Eye (tissue), 1 donor: Measurements from ENCODE around the gene KSR1.
A peak's percentile ranks its signal among the peaks of the same experiment; 100 is the strongest.

ENCODE experiments used
- DNase-seq: peaks from one replicate; pipeline ENCODE4 v3.0.0-alpha.2; 2015

KSR1 gene

DNA sequence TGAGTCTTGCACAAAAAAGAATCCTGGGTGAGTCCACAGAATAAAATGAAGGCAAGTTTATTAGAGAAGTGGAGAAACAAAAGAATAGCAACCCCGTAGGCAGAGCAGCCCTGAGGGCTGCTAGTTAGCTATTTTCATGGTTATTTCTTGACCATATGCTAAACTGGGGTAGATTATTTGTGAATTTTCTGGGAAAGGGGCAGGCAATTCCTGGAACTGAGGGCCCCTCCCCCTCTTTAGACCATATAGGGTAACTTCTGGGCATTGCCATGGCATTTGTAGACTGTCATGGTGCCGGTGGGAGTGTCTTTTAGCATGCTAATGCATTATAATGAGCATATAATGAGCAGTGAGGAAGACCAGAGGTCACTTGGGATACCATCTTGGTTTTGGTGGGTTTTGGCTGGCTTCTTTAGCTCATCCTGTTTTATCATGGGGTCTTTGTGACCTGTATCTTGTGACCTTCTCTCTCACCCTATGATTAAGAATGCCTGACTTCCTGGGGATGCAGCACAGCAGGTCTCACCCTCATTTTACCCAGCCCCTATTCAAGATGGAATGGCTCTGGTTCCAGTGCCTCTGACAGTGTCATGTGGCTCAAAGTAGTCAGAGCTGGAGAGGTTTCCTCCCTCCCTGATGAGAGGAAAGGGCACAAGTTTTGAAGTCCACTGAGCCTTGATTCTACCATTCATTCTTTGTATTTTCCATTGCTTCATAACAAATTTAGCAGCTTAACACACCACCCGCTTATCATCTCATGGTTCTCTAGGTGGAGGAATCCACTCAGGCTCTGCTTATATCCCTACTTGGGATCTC lies 119.1 kb downstream of the KSR1 start:
- DNase-seq = no peak

DNA sequence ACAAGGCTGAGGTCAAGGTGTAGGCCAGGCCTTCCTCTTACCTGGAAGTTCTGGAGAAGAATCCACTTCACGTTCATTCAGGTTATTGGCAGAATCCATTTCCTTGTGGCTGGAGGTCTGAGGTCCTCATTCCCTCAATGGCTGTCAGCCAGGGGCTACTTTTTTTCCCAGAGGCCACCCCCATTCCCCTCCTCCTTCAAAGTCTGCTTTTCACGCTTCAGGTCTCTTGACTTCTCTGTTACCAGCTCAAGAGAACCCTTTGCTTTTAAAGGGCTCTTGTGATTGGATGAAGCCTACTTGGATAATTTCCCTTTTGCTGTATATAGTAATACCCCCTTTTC lies 119.6 kb downstream of the KSR1 start:
- no peak for DNase-seq

DNA sequence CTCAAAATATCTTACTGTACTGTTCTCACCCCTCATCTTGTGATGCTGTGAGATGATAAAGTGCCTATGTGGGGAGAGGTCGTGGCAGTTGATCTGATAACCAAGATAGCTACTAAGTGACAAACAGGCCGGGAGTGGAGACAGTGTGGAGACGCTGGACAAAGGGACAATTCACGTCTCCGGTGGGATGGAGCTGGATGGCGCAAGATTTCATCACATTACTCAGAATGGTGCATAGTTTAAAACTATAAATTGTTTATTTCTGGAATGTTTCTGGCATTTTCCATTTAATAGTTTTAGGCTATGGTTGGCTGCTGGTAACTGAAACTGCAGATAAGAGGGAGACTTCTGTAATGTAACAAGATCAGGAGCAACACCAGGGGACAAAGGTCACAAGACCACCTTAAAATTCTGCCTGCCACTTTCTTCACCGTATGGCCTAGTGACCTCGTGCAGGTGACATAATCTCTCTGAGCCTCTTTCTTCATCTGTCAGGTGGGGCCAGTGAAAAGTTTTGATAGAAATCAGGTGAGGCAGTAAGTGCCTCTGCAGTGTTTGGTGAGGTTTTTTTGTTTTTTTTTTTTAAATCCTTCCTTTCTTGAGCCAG lies 120.3 kb downstream of the KSR1 start:
- DNase-seq = peak; percentile 16

DNA sequence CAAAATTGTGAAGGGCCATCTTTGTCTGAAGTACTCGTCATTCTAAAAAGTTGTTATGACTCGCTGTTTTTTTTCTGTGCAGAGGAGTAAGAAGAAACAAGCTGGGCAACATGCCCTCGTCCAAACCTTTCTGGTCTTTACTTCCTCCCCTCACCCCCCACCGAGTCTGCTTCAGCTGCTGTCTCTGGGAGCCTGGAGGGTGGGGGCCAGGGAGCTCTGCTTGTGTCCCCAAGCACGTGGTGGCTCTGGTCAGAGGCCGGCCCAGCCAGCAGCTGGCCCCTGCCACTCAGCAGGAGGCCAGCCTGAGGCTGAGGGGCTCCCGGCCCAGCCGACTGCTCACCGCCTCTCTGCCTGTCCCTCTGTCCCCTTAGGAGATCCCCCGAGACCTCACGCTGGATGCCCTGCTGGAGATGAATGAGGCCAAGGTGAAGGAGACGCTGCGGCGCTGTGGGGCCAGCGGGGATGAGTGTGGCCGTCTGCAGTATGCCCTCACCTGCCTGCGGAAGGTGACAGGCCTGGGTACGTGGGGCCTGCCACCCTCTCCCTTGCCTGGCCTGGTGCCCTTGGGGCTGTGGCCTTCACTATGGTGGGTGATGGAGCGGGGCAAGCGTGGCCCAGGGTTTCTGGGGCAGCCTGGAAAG lies 121.0 kb downstream of the KSR1 start:
- DNase-seq = peak; percentile 75

DNA sequence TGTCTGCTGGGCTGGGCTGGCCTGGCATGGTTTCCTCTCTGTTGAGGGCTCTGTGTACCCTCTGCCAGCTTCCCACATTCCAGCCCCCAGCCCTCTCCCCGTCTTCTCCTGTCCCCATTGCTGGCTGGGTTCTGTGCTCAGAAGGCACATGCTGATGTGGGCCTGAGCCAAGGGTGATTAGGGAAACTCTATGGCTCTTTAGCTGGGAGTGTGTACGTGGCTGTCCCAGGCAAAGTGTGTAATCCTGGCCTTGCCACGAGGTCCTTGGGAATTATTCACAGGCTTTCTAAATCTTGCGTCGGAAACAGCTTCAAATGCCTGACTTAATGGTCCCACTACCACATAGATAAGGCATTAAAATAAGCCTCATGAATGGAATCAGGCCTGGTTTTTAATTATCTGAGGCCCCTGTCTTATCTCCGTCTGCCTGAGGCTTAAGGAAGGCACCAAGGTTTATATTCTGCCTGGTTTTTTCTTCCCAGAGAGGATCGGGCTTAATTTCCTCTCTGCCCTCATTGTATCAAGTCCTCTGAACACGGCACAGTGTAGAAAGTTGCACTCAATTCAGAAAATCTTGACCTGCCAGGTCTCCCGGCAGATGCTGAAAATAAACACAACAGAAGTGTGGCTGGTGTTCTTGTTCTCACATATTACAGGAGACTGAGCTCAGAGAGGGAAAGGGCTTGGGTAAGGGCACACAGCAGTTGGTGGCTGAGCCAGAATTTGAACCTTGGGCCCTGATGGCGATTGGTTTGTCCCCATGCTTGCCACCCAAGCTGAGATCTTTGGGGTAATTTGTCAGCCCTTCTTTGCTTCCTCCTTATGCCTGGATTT lies 121.9 kb downstream of the KSR1 start:
- peak; percentile 69 for DNase-seq

DNA sequence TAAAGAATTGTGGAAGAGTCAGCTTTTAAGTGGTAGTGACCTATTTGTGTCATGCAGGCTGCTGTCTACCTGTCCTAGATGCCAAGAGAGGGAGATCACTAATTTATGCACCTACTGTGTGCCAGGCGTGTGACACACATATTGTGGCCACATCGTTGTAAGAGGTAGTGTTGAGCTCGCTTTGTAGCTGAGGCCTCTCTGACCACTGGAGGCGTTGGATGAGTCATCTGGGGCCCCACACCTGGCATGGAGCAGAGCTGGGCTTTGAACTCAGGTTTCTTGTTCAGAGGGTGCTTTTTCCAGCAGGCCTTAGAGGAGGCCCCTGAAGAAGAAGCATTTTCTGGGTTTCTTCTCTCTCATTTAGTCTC lies 122.5 kb downstream of the KSR1 start:
- no peak for DNase-seq

DNA sequence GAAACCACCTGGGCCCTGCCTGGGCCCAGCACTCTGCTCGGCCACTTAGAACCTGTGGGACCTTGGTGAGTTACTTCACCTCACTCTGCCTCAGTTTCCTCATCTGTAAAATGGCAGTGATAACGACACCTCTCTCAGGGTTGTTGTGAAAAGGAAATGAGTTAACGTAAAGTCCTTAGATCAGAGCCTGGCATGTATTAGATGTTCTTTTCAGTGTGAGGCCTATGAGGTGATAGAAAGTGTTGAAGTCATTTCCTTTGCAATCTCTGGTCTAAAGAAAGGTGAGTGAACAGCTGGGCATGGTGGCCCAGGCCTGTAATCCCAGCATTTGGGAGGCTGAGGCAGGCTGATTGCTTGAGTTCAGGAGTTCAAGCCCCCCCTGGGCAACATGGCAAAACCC lies 123.1 kb downstream of the KSR1 start:
- no peak for DNase-seq

DNA sequence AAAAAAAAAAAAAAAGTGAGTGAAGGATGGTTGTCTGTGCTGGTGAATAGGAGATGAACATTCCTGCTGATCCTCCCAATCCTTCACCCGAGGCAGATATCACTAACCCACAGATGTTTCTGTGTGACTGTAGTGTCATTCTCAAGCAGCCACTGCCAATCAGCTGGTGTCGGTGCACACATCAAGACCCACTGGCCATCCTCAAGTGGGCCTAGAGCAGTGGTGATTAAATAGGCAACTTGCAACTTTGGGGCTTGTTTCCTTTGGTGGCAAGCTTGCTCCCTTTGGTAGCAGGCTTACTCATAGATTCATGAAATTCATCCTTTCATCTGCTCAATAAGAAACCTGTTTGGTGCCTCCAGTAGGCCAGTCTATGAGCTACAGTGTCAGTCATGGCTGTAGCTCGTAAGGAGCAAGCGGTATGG lies 123.7 kb downstream of the KSR1 start:
- no peak for DNase-seq

DNA sequence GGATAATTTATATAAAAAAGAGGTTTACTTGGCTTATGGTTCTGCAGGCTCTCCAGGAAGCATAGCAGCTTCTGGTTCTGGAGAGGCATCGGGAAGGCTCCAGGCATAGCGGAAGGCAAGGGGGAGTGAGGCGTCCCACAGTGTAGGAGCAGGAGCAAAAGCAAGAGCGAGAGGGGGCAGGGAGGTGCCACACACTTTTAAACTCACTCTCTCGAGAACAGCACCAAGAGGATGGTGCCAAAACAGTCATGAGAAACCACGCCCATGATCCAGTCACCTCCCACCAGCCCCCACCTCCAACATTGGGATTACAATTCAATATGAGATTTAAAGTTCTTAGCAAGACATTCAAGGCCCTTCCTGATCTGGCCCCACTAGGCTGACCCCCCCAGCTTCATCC lies 124.8 kb downstream of the KSR1 start:
- DNase-seq = no peak

DNA sequence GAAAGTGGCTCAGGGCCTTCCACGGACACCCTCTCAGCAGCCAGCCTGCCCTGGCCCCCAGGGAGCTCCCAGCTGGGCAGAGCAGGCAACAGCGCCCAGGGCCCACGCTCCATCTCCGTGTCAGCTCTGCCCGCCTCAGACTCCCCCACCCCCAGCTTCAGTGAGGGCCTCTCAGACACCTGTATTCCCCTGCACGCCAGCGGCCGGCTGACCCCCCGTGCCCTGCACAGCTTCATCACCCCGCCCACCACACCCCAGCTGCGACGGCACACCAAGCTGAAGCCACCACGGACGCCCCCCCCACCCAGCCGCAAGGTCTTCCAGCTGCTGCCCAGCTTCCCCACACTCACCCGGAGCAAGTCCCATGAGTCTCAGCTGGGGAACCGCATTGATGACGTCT lies 126.4 kb downstream of the KSR1 start:
- no peak for DNase-seq

DNA sequence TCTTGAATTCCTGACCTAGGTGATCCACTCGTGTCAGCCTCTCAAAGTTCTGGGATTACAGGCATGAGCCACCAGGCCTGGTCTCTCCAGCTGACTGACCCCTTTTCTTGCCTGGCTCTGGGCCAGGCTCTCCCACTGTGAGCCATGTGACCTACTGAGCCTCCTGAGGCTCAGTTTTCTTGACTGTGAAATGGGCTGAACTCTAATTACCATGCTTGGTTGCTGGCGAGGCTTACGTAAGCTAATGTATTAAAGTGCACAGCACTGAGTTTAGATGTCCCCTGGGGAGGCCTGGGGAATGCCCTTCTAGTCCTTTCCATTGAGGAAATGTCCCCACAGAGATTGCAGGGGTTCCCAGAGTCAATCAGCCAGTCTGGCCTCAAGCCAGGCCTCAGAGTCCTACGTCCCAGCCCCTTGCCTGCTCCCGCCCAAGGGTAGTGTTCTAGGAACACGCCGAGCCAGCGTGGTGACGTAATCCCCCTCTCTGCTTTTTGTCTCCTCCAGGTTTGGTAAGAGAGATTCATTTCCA lies 129.0 kb downstream of the KSR1 start:
- DNase-seq = no peak

DNA sequence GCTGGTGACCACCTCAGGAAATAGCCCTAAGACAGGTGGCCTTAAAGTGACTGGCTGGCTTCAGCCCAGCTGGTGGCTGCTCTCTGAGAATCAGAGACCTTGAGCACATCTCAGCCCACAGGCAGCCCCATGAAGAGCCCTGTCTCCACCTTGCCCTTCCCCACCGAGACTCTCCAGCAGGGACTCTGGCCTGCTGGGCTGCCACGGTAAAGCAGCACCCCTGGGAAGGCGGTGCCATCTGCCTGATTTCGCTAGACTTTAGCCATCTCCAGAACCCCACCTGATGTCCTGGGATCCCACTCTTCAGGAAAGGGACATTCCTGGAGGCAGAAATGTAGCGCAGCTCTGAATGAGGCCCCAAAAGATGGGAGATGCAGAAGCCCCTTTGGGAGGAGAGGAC lies 129.5 kb downstream of the KSR1 start:
- DNase-seq = no peak

DNA sequence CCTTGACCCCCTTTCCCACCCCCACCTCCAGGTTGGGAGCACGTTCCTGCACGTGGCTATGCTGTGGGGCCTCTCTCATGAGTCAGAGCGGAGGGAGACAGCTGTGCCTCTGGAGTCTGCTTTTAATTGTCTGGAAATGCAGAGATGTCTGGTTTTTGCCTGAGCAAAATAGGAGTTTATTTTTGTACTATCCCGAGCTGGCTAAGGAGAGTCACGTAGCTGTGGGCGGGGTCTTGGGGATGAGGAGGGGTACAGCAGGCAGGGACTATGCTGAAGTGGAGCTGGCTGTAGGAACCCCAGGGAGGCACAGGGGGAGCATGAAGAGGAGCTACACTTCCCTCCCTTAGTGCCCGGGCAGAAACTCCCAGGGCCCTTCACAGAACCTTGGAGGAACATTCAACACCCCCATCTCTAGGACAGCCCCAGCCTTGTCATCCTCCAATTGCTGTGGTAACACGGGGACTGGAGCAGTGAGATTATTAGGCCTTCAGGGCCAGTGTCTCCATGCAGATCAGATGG lies 130.0 kb downstream of the KSR1 start:
- peak; percentile 55 for DNase-seq

DNA sequence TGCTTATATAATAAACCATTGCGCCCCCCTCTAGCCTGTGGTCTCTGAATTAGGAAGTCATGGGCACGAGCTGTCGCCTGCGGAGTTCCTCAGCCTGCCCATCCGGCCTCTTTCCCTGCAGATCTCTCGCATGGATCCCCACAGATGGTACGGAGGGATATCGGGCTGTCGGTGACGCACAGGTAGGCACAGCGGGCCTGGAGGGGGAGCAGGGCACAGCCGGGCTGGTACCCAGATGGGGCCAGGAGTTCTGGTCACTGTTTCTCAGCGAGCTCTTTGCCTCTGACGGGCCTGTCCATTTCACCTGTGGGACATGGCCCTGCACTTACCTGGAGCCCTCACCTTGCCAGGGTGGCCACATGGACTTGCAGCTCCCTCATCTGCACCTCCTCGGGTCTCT lies 132.1 kb downstream of the KSR1 start:
- DNase-seq = no peak

DNA sequence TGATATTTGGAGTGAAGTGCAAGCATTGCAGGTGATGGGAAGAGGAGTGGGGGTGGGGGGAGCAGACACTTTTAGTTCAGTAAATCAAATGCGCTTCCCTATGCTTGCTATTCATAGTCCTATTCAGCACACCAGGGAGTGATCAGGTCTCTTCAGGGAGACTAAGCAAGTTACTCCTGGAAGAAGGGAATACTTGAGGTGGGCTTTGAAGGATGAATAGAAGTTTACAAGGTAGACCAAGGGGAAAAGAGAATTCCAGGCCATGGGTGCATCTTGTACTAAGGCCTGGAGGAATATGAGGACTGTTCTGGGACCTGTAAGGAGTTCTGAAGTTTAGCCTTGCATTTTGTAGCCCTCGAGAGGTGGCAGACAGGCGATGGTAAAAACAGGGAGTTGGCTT lies 134.6 kb downstream of the KSR1 start:
- DNase-seq = no peak

DNA sequence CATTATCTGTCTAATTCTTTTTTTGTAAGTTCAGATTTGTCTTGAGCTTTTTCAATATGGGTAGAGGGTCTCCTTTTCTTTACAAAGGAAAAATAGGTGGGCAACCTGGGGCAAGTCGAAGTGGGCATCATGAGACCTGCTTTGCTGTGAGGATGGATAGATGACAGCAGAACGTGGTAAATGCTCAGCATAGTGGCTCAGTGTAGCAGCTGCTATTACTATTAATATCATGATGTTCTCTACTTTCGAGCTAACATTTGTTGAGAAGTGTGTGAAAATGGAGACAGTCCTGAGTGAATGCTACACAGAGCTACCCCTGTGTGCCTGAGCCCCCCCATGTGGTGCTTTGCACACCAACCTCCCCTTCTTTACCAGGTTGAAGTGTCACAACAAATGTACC lies 135.7 kb downstream of the KSR1 start:
- no peak for DNase-seq

DNA sequence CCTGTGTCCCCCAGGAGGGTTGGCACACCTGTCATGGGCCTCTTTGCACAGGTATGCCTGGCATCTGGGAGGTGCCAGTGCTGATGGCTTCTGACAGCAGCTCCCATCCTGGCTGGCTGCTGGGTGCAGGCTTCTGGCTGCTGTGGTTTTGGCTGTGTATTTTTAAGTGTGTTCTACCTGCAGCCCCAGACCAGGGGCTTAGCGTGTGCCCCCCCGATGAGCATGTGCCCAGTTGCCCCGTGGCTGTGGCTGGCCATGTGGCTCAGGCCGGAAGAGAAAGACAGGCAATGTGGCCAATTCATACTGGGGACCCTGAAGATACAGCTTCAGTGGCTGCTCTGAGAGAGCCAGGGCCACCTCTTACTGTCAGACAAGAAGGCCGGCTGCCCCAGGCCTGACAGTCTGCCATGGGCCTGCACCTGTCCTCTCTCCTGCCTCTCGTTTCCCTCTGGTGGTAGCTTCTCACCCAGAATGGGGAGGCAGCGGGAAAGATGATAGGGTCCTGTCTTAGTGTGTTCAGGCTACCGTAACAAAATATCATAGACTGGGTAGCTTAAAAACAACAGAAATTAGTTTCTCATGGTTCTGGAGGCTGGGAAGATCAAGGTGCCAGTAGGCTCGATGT lies 137.1 kb downstream of the KSR1 start:
- no peak for DNase-seq

DNA sequence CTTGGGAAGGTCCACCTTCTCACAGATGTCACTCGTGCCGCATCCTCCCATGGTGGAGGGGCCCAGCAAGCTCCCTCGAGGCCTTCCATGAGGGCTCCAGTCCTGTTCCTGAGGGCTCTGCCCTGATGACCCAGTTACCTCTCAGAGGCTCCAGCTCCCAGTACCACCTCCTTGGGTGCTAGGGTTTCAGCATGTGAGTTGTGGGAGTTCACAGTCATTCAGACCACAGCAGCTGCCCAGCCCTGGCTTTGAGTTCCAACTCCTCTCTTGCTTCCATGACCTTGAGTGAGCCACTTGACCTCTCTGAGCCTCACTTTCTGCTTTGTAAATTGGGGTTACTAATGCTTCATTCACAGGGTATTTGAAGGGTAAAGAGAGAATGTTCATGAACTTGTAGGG lies 137.6 kb downstream of the KSR1 start:
- DNase-seq = no peak

DNA sequence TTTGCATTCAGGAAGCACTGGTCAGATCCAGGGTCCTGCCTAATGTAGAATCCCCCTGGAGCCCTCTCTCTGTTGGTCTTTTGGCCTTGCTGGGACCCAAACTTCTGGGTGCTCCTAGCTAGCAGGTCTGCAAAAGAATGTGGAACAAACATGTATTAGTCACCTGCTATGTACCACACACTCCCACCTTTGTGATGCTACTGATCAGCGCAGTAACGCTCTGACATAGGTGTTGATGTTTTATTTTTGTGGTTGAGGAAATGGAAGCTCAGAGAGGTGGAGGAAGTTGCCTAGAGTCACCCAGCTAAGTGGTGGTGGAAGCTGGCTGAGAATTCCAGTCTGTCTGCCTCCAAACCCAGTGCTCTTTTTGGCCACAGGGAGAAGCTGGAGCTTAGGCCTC lies 139.0 kb downstream of the KSR1 start:
- DNase-seq = no peak

DNA sequence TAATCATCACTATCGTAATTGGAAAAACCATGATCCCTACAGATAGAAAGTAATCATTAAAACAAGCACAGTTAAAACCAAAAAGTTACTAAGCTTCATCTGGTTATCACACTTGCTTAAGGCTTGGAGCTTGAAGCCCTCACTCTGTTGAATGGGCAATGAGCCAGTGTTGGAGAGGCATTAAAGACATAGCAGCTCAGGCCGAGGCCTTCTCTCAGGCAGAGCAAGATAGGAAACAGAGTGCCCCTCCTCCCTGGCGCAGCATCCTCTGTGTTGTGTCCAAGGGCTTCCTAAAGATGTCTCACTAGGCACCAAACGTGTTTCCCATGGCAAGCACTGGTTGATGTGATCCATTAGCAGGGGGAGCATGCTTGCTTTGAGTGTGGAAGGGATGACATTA lies 139.8 kb downstream of the KSR1 start:
- DNase-seq = no peak

DNA sequence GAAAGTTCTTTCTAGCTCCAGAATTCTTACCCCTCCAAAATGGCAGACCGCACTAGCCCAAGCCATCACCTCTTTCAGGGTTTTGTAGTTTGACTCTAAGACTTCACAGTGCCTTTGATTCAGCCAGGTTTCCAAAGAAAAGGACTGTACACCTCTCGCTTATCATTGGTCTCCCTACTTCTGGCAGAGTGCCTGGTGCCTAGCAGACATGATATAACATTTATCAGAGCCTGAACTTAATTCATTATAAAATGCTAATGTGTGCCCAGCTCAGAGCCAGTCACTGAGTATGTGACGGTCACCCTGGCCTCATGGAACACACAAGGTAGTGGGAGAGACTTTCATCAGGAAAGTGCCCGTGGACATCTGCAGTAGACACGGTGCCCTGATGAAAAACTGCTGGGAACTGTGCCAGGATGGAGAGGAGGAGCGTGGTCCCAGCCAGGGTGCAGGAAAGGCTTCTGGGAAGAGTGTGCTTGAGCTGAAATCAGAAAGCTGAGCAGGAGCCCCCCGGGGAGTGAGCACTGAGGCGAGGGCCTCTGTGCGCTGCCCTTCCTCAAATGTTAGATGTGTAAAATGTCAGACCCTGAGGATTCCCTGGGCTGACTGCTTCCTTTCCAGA lies 140.4 kb downstream of the KSR1 start:
- no peak for DNase-seq

DNA sequence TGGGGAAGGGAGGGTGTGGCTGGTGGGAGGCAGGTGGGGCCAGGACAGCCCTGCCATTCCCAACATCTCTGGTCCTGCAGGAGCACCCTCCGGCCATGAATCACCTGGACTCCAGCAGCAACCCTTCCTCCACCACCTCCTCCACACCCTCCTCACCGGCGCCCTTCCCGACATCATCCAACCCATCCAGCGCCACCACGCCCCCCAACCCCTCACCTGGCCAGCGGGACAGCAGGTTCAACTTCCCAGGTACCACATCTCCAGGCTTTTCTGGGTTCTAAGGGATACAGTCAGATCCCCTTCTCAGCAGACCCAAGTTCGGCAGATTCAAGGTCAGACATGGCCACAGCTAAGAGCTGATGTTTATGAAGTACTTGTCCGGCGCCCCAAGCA lies 140.9 kb downstream of the KSR1 start:
- no peak for DNase-seq
